ENCODE measurements around the gene PIK3CB. TPM values are rescaled to one million over a fixed set of nuclear protein-coding genes. Genes with fewer than 3 reads are reported as not detected.
A peak's percentile ranks its signal among the peaks of the same experiment; 100 is the strongest.
"Not testable (repeated sequence)": the region's sequence is repeated elsewhere in the genome, so short reads cannot be mapped to it uniquely, and the experiment has no call there.

The PIK3CB gene
- total RNA-seq, 1 experiment from 2014 or later = 29.4 TPM

DNA sequence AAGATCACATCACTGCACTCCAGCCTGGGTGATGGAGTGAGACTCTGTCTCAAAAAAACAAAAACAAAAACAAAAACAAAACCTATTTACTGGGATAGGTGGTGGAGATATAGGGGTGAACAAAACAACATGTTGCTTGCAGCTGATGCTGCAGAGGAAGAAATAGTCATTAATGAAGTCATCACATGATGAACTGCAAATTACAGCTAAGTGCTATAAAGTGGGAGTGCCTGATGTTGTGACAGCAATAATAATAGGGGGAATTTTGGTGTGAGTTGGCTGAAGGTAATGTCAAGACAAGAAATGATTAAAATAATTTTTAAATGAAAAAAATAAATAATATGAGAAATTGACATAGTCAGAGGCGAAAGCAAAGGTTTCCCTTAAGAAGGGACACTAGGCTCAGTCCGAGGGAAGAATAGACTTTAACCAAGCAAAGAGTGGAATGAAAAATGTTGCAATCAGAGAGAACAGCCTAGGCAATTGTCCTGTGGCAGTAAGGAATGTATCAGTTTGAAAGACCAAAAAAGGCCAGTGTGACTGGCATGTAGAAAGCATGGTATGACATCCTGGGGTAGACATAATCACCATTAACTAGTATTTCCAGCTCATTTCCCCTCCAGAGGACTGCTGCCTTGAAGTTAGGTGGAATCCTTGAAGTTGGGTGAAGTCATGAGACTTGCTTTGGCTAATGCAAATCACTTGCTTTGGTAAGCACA, 14.7 kb upstream of the PIK3CB start:
- no peak for DNase-seq (ENCODE audit: low read depth)

DNA sequence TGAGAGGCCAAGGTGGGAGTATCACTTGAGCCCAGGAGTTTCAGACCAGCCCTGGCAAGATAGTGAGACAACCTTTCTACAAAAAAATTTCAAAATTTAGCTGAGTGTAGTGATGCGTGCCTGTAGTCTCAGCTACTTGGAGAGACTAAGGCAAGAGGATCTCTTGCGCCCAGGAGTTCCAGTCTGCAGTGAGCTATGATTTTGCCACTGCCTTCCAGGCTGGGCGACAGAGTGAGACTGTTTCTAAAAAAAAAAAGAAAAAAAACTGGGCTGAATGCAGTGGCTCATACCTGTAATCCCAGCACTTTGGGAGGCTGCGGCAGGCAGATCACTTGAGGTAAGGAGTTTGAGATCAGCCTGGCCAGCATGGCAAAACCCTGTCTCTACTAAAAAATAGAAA, 14.0 kb upstream of the PIK3CB start:
- in situ Hi-C loops (cut with HindIII; ENCODE audit: low pct_unique_long_range_greater_than_20kb, low sequenced_read_pairs) = no loop called here
- DNase-seq (ENCODE audit: low read depth) = no peak

More for the DNA sequence above, 14.7 kb upstream of the PIK3CB start:
- in situ Hi-C loops (cut with HindIII; ENCODE audit: low pct_unique_long_range_greater_than_20kb, low sequenced_read_pairs) = no loop called here

GRCh38 chr3:138846824-138847223, 12.1 kb upstream of the PIK3CB start:
- in situ Hi-C loops (cut with HindIII; ENCODE audit: low pct_unique_long_range_greater_than_20kb, low sequenced_read_pairs); DNase-seq (ENCODE audit: low read depth): not testable (repeated sequence)

GRCh38 chr3:138846262-138846791, 11.6 kb upstream of the PIK3CB start:
- DNase-seq (ENCODE audit: low read depth) = no peak
- in situ Hi-C loops (cut with HindIII; ENCODE audit: low pct_unique_long_range_greater_than_20kb, low sequenced_read_pairs) = no loop called here

GRCh38 chr3:138845771-138846173, 11.0 kb upstream of the PIK3CB start:
- DNase-seq (ENCODE audit: low read depth) = no peak
- in situ Hi-C loops (cut with HindIII; ENCODE audit: low pct_unique_long_range_greater_than_20kb, low sequenced_read_pairs) = no loop called here

DNA sequence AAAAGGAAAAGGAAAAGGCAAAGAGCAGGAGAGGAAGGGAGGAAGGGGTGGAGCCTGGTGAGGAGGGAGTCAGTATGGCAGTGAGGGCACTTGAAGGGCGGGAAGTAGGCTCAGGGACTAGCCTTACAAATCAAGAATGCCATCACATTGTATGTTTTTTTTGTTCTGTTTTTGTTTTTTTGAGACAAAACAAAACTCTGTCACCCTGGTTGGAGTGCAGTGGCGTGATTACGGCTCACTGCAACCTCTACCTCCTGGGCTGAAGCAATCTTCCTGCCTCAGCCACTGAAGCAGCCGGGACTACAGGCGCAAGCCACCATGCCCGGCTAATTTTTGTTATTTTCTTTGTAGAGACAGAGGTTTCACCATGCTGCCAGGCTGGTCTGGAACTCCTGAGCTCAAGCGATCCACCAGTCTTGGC, 10.5 kb upstream of the PIK3CB start:
- DNase-seq (ENCODE audit: low read depth) = no peak
- in situ Hi-C loops (cut with HindIII; ENCODE audit: low pct_unique_long_range_greater_than_20kb, low sequenced_read_pairs) = no loop called here

- in situ Hi-C loops (cut with HindIII; ENCODE audit: low pct_unique_long_range_greater_than_20kb, low sequenced_read_pairs) = no loop called here
- no peak for DNase-seq (ENCODE audit: low read depth)
Measured at GRCh38 chr3:138842483-138843188, 7.9 kb upstream of the PIK3CB start.

- DNase-seq (ENCODE audit: low read depth); in situ Hi-C loops (cut with HindIII; ENCODE audit: low pct_unique_long_range_greater_than_20kb, low sequenced_read_pairs): not testable (repeated sequence)
Measured at GRCh38 chr3:138838385-138838784, 3.7 kb upstream of the PIK3CB start.

DNA sequence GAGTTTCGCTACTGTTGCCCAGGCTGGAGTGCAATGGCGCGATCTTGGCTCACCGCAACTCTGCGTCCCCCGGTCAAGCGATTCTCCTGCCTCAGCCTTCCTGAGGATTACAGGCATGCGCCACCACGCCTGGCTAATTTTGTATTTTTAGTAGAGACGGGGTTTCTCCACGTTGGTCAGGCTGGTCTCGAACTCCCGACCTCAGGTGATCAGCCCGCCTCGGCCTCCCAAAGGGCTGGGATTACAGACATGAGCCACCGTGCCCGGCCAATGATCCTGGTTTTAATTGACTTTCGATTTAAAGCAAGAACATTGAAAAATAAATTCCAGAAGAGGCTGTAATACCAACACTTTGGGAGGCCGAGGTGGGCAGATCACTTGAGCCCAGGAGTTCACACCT, 1.1 kb upstream of the PIK3CB start:
- DNase-seq (ENCODE audit: low read depth); in situ Hi-C loops (cut with HindIII; ENCODE audit: low pct_unique_long_range_greater_than_20kb, low sequenced_read_pairs): not testable (repeated sequence)

- in situ Hi-C loops (cut with HindIII; ENCODE audit: low pct_unique_long_range_greater_than_20kb, low sequenced_read_pairs) = no loop called here
- DNase-seq (ENCODE audit: low read depth) = no peak
Measured at GRCh38 chr3:138835397-138835757, 649 bp upstream of the PIK3CB start.

DNA sequence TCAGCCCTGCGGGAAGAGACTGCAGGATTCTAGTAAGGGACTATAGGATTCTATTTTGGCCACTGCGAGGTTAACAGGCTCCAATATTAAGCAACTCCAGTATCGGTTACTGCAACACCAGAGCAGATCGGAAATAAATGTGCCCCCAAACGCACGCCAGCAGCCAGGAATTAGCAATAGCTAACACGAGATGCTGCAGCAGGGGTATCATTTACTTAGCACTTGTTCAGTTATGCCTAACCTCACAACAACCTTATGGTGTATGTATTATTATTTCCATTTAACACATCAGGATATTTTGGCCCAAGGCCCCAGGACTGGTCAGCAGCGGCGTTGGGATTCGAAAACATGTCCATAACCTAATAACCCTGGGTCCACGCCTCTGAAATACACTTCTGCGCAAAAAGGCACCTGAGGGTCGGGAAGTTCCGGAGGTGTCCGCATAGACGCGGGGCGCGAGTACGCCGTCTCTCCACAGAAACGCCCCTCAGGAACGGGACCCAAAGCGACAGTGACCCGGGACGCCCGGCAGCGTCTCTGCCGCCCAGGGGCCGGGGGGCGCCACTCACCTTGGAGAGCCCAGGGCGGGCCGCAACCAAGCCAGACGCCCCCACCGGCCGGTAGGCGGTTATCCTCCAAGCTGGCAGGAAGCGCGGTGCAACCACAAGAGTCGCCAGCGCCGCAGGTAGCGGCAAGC, 681 bp downstream of the PIK3CB start:
- peak; percentile 44 for DNase-seq (ENCODE audit: low read depth)
- in situ Hi-C loops (cut with HindIII; ENCODE audit: low pct_unique_long_range_greater_than_20kb, low sequenced_read_pairs) = no loop called here

GRCh38 chr3:138832473-138833057, 2.2 kb downstream of the PIK3CB start:
- in situ Hi-C loops (cut with HindIII; ENCODE audit: low pct_unique_long_range_greater_than_20kb, low sequenced_read_pairs) = not testable (repeated sequence)
- peak; percentile 74 for DNase-seq (ENCODE audit: low read depth)

DNA sequence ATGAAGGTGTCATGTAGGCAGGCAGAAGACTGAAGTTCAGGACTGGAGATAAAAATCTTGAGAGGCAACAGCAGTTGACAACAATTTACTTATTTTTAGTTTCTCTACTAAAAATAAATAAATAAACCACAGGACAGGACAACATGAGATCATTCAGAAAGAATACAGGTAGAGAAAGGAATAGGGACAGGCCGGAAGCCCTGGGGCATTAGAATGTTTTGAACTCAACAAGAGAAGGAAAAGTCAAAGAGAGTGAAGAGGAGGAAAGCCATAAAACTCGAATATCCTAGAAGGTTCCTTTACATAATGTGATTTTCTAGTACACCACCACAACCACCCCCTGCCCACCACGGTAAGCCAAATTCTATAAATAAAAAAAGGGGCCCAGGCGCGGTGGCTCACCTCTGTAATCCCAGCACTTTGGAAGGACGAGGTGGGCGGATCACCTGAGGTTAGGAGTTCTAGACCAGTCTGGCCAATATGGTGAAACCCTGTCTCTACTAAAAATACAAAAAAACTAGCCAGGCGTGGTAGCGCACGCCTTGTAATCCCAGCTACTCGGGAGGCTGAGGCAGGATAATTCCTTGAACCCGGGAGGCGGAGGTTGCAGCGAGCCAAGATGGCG, 4.7 kb downstream of the PIK3CB start:
- DNase-seq (ENCODE audit: low read depth) = no peak
- in situ Hi-C loops (cut with HindIII; ENCODE audit: low pct_unique_long_range_greater_than_20kb, low sequenced_read_pairs) = no loop called here

DNA sequence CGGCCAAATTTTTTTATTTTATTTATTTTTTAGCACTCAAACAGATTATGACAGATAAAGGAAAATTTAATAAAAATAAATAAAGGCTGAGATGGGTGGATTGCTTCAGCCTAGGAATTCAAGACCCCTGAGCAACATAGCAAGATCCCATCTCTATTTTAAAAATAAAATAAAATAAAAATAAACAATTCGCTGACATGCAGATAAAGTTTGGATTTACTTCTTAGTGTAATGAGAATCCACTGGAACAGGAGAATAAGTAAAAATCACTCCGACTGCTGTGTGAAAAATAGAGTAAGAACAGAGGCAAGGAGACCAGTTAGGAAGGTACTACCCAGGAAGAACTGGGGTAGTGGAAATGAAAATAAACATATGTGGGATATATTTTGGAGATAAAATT, 5.6 kb downstream of the PIK3CB start:
- no peak for DNase-seq (ENCODE audit: low read depth)
- in situ Hi-C loops (cut with HindIII; ENCODE audit: low pct_unique_long_range_greater_than_20kb, low sequenced_read_pairs) = no loop called here

- in situ Hi-C loops (cut with HindIII; ENCODE audit: low pct_unique_long_range_greater_than_20kb, low sequenced_read_pairs) = no loop called here
Measured at GRCh38 chr3:138827222-138827621, 7.5 kb downstream of the PIK3CB start.

DNA sequence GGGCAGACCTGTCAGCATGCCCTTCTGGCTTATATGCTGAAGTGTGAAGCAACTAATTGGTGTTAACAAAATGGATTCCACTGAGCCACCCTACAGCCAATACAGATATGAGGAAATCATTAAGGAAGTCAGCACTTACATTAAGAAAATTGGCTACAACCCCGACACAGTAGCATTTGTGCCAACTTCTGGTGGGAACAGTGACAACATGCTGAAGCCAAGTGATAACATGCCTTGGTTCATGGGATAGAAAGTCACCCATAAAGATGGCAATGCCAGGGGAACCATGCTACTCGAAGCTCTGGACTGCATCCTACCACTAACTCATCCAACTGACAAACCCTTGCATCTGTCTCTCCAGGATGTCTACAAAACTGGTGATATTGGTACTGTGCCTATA, 9.4 kb downstream of the PIK3CB start:
- DNase-seq (ENCODE audit: low read depth) = no peak
- in situ Hi-C loops (cut with HindIII; ENCODE audit: low pct_unique_long_range_greater_than_20kb, low sequenced_read_pairs) = no loop called here

More at GRCh38 chr3:138827222-138827621, 7.5 kb downstream of the PIK3CB start:
- no peak for DNase-seq (ENCODE audit: low read depth)

GRCh38 chr3:138824114-138824506, 10.6 kb downstream of the PIK3CB start:
- DNase-seq (ENCODE audit: low read depth) = peak; percentile 60
- in situ Hi-C loops (cut with HindIII; ENCODE audit: low pct_unique_long_range_greater_than_20kb, low sequenced_read_pairs) = no loop called here

DNA sequence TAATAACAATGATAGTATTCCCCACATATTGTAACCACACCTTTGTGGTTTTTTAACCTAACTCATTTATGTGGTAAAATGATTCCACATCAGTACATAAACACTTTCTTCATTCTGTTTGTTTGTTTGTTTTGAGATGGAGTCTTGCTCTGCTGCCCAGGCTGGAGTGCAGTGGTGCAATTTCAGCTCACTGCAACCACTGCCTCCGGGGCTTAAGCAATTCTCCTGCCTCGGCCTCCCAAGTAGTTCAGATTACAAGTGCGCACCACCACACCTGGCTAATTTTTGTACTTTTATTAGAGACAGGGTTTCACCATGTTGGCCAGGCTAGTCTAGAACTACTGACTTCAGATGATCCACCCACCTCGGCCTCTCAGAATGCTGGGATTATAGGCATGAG, 14.3 kb downstream of the PIK3CB start:
- in situ Hi-C loops (cut with HindIII; ENCODE audit: low pct_unique_long_range_greater_than_20kb, low sequenced_read_pairs); DNase-seq (ENCODE audit: low read depth): not testable (repeated sequence)
